AG04450 (cell line): ENCODE measurements around the gene TTC38. TPM values are rescaled to one million over a fixed set of nuclear protein-coding genes. Genes with fewer than 3 reads are reported as not detected.

Experiments
- CTCF ChIA-PET: fragments of 300-600, 350-600 bp; formaldehyde crosslinking; extraction: SDS; loops from one replicate; lab custom pipeline; 2022; ENCODE audit warnings: antibody characterized with exemption, inconsistent platforms; lab: Charles Lee
- POLR2A ChIA-PET: fragments of 350-600 bp; formaldehyde crosslinking; extraction: SDS; loops from one replicate; lab custom pipeline; 2021; ENCODE audit warnings: antibody characterized with exemption, inconsistent platforms; lab: Yijun Ruan, JAX
- DNase-seq: peaks from one replicate; pipeline ENCODE4 v3.0.0-alpha.2; 2011; ENCODE audit warnings: low read depth, low spot score
- H3K27ac ChIP-seq: one replicate; pipeline ENCODE4 v1.5.1; 2012; ENCODE audit warnings: low read depth, low read length, control low read depth
- H3K27me3 ChIP-seq: one replicate; pipeline ENCODE4 v1.6.0; 2012; ENCODE audit warnings: low read length; ENCODE audit not compliant: control insufficient read depth, insufficient read depth
- H3K4me3 ChIP-seq: 2 replicates; pipeline ENCODE4 v1.5.1; 2011; ENCODE audit warnings: mild to moderate bottlenecking, low read depth, low read length, control low read depth
- H3K9me3 ChIP-seq: 2 replicates; pipeline ENCODE4 v1.5.1; 2012; ENCODE audit warnings: low read length; ENCODE audit not compliant: control insufficient read depth, insufficient read depth
- CTCF ChIP-seq: IDR thresholded peaks from 2 replicates; pipeline ENCODE4 v1.5.1; 2011; ENCODE audit warnings: low read depth, low read length, control low read depth, inconsistent platforms
- polyA minus RNA-seq: library from RNA; depleted of rRNA, polyadenylated mRNA; stranded (reverse); fragments of >200 nt; gene quantifications from 2 replicates; pipeline ENCODE4 v1.2.3, GENCODE V29; 2011; rRNA and poly(A)+ RNA removed
- polyA plus RNA-seq: library from polyadenylated mRNA; depleted of rRNA; stranded (reverse); fragments of >200 nt; gene quantifications from 2 replicates; pipeline ENCODE4 v1.2.3, GENCODE V29; 2011; rRNA removed

The TTC38 gene
- polyA plus RNA-seq, result 23.7 and 25.5 TPM in 2 replicates
- polyA minus RNA-seq, result 22.9 and 25.2 TPM in 2 replicates

DNA sequence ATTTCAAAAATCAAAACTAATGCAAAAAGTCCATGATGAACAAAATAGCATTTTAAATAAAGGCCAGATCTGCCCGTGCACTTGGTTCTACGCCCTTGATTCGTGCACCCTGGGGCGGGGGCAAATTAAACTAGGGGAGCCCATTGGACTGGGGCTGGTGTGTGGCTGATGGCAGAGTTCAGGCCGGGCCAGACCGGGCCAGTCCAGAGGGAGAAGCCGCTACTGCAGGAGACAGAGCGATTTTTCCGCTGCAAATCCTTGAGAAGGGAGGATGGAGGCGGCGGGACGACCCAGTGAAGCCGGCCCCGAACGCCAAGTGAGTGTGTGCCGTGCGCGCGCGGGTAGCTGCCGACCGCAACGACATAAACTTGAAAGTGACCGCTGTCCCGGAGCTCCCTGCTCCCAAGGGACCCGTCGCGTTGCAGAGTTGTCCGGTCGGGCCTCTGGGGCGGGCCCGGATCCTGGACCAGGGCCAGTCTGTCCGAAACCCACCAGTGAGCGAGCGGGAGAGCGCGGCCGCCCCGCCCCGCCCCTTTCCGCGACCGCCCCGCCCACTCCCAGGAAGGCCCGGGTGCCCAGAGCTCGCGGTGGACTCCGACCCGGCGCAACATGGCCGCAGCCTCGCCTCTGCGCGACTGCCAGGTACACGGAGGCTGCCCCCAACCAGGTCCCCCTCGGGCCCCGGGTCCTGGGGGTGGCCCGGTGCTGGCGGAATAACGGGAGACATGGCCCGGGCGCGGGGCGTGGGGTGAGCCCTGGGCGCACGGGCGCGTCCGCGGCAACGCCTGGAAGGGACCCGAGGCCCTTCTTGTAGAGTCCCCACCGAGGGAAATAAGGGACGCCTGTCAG, at the start of gene TTC38:
Gene TTC38, plus strand, starts transcription at position 578 of the 849 bp plus-strand sequence. Its CDS starts 32 bp downstream, at position 610.
- no peak for DNase-seq
- Histone ChIP-seq H3K27me3 (peaks cover 4% of the 10 kb centered on the region), H3K27ac (peak within 1 kb of the TSS; percentile 11), H3K4me3 (peak within 1 kb of the TSS; percentile 81), H3K9me3 (peaks cover 14% of the 10 kb centered on the region)
- TF ChIP-seq CTCF, result no peak
- POLR2A ChIA-PET, result interaction anchor here (0.7 to 1.5 kb wide), 7 partner anchors 8 to 271 kb away, joined by 3 to 5 read pairs (median 4); partner anchors contain the start of gene CDPF1
- CTCF ChIA-PET, result interaction anchor here (1.1 to 1.4 kb wide), 2 partner anchors 21 to 146 kb away, joined by 3 read pairs; no protein-coding TSS in a partner anchor

DNA sequence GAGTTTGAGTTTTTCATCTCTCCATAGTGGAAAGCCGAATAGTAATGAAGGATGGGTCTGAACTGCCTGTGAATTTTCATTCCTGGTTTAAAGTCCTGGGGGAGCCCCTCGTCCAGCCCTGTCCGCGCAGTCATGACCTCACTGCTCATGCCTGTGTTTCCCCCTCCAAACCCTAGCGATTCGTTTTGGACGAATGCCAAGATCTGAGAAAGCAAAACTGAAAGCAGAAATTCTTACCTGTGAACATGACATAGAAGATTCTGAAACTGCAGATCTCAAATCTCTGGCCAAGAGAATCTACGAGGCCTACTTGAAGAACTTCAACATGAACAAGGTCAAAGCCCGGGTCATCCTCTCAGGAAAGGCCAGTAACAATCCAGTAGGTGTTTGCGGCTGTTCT, 48.2 kb upstream of the TTC38 start:
- no peaks in the 10 kb centered on the region for H3K9me3 ChIP-seq
- CTCF ChIA-PET, result no interaction called here
- no peak for DNase-seq
- POLR2A ChIA-PET, result no interaction called here
- TF ChIP-seq CTCF, result no peak
- no peak overlapping the region for H3K27ac ChIP-seq
- H3K4me3 ChIP-seq, result no peak overlapping the region
- no peaks in the 10 kb centered on the region for H3K27me3 ChIP-seq

GRCh38 chr22:46220921-46221320, 46.9 kb upstream of the TTC38 start:
- no peak for TF ChIP-seq CTCF
- H3K4me3 ChIP-seq, result no peak overlapping the region
- H3K27me3 ChIP-seq, result no peaks in the 10 kb centered on the region
- DNase-seq, result no peak
- ChIA-PET POLR2A (no interaction called here), CTCF (no interaction called here)
- no peaks in the 10 kb centered on the region for H3K9me3 ChIP-seq
- no peak overlapping the region for H3K27ac ChIP-seq

DNA sequence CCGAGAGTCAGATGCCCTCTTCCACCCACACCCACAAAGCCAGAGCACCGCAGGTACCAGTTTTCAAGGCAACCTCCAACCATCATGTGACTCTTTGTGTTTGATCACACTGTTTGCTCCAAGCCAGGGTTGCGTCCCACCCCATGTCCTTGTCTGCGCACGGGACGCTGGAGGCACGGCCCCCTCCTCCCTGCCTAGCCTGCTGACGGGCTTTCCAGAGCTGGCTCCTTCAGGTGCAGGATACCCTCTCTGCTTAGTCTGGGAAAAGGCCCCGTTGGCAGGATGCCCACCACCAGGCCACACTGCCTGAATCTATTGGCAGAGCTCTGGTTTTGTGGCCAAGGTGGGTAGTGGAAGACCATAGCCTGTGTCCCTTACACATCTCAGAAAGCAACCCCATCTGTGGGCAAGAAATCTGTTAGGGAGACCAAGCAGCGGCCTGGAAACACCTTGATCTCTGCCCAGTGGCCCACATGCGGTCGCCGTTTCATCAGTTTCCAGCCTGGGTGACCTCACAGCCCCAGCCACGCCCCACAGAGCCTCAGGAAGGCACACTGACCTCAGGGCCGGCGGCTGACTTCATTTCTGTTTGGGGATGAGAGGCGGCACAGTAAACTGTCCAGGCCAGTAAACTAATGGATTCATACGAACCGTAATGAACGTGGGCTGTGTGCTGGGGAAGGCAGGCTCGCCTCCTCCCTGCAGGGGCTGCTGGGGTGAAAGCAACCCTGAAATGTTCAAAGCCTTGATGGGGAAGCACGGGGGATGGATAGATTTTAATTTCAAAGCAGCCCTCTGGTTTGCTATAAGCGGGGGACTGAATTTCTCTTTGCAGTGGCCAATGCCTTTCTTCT, 43.5 kb upstream of the TTC38 start:
- no peak for TF ChIP-seq CTCF
- DNase-seq, result no peak
- Histone ChIP-seq H3K27ac (no peak overlapping the region), H3K9me3 (no peaks in the 10 kb centered on the region), H3K27me3 (no peaks in the 10 kb centered on the region), H3K4me3 (no peak overlapping the region)
- ChIA-PET CTCF (interaction anchor here (0.6 kb wide), 1 partner anchor 30 kb away, joined by 5 read pairs; no protein-coding TSS in a partner anchor), POLR2A (no interaction called here)
